Right hindlimb (tissue), 1 donor: ENCODE measurements around the gene COG4.
A peak's percentile ranks its signal among the peaks of the same experiment; 100 is the strongest.
"Not testable (repeated sequence)": the region's sequence is repeated elsewhere in the genome, so short reads cannot be mapped to it uniquely, and the experiment has no call there.

ENCODE experiments used
- DNase-seq: peaks from one replicate; pipeline ENCODE4 v3.0.0-alpha.2; 2018

Gene COG4

DNA sequence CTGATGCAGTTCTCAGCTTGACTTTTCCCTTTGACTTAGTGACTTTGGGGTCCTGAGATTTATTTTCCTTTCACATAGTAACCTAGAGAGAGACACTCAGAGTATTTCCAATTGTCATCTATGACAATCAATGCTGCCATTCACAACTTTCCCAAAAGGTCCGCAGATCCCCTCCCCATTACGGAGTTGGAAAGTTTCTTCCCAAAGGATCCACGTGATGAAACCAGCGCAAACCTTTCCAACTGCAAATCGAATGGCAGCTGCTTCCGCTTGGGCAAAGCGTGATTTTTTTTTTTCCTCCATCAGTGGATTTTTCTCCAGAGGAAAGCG lies 69.5 kb downstream of the COG4 start:
- no peak for DNase-seq

DNA sequence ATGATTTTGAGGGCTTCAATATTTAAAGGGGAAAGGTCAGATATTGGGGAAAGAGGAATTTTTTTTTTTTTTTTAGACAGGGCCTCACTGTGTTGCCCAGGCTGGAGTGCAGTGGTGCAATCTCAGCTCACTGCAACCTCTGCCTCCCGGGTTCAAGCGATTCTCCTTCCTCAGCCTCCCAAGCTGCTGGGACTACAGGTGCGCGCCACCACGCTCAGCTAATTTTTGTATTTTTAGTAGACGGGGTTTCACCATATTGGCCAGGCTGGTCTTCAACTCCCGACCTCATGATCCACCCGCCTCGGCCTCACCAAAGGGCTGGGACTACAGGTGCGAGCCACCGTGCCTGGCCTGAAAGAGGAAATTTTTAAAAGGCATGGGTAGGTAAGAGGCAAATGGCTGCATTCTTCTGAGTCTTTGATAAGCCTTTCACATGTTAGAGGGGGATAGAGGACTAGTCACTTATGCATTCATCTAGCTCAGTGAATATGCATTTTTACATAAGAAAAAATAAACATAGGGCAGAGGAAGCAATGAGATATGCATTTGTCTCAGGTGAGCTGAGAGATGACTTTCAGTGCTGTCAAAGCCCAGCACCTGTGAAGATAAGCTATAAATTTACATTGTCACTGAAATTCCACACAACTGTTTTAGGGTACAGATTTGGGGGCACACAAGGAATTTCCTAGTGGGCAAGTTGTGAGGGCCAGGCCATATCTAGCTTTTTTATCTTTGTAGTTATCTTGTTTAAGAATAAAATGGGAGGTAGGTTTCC lies 70.0 kb downstream of the COG4 start:
- no peak for DNase-seq

DNA sequence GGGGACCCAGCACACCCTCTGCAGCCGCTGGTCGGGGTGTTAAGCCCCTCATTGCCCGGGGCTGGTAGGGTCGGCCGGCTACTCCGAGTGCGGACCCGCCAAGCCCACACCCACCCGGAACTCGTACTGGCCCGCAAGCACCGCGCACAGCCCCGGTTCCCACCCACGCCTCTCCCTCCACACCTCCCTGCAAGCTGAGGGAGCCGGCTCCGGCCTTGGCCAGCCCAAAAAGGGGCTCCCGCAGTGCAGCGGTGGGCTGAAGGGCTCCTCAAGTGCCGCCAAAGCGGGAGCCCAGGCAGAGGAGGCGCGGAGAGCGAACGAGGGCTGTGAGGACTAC lies 72.4 kb downstream of the COG4 start:
- not testable (repeated sequence) for DNase-seq

DNA sequence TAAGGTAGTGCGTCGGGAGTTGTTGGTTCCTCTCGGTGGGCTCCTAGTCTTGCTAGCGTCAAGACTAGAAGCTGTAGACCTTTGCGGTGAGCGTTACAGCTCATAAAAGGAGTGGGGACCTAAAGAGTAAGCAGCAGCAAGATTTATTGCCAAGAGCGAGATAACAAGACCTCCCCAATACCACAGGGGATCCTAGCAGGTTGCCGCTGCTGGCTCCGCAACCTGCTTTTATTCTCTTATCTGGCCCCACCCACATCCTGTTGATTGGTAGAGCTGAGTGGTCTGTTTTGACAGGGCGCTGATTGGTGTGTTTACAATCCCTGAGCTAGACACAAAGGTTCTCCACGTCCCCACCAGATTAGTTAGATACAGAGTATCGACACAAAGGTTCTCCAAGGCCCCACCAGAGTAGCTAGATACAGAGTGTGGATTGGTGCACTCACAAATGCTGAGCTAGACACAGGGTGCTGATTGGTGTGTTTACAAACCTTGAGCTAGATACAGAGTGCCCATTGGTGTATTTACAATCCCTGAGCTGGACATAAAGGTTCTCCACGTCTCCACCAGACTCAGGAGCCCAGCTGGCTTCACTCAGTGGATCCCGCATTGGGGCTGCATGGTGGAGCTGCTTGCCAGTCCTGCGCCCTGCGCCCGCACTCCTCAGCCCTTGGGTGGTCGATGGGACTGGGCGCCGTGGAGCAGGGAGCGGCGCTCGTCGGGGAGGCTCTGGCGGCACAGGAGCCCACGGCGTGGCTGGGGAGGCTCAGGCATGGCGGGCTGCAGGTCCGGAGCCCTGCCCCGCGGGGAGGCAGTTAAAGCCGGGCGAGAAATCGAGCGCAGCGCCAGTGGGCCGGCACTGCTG lies 73.0 kb downstream of the COG4 start:
- not testable (repeated sequence) for DNase-seq

DNA sequence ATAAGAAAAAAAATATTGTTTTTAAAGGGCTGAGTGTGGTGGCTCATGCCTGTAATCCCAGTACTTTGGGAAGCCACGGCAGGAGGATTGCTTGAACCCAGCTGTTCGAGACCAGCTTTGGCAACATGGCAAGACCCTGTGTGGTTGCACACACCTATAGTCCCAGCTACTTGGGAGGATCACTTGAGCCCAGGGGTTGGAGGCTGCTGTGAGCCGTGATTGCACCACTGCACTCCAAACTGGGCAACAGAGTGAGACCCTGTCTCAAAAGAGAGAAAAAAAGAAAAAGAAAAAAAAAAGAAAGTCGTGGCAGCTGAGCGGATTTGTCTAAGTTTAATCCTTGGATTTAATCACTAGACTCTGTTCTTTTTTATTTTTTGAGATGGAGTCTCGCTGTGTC lies 75.3 kb downstream of the COG4 start:
- DNase-seq: no peak

DNA sequence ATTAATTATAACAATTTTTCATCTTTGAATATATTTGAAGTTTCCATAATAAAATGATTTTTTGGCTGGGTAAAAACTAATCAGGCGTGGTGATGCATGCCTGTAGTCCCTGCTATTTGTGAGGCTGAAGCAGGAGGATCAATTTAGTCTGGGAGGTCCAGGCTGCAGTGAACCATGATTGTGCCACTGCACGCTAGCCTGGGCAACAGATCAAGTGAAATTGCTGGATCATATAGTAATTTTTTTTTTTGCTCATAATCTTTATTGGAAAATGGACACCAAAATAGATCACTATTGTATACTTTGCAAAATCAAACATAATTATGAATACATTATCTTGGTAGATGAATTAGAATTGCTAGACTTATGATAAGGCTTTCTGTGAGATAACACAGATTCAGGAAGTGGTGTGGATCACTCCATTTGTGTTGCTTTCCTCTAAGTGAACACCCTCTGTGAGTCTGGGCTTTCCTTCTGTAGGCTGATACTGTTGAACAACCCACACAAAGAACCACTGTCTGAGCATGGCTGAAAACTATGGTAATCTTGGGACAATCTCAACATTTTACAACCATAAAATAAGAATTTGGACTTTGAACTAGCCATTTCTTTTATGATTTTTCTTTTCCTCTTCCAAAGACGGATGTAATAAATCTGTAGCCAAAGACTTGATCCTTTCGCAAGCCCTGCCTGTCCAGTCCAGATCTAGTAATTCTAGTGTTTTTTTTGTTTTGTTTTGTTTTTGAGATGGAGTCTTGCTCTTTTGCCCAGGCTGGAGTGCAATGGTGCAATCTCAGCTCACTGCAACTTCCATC lies 78.9 kb downstream of the COG4 start:
- no peak for DNase-seq

DNA sequence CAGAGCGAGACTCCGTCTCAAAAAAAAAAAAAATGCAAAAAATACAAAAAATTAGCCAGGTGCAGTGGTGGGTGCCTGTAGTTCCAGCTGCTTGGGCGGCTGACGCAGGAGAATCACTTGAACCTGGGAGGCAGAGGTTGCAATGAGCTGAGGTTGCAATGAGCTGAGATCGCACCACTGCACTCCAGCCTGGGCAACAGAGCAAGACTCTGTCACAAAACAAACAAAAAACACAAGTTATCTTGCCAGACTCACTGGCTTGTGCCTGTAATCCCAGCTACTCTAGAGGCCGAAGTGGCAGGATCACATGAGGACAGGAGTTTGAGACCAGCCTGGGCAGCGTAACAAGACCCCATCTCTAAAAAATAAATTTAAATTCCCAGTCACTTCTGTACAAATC lies 81.0 kb downstream of the COG4 start:
- no peak for DNase-seq

DNA sequence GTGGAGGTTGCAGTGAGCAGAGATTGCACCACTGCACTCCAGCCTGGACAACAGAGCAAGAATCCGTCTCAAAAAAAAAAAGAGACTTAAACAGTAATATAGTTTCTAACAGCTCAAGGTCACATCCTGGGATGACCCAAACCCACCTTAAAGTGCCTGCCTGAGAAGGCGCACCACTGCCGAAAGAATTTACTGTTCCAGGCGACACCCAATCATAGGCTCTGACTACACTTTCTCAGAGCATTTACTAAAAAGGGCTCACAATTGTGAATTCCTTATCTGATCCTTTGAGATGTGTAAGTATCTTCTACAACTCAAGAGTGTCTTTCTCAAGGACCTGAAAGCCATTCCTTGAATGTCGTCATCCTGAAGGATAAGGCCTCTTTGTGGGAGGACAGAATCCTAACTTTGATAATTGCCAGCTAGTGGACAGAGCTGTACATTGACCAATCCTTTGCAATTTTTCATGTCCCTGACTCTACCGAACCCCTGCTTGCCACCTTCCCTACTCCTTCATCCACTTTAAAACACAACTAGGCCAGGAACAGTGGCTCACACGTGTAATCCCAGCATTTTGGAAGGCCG lies 81.9 kb downstream of the COG4 start:
- no peak for DNase-seq

DNA sequence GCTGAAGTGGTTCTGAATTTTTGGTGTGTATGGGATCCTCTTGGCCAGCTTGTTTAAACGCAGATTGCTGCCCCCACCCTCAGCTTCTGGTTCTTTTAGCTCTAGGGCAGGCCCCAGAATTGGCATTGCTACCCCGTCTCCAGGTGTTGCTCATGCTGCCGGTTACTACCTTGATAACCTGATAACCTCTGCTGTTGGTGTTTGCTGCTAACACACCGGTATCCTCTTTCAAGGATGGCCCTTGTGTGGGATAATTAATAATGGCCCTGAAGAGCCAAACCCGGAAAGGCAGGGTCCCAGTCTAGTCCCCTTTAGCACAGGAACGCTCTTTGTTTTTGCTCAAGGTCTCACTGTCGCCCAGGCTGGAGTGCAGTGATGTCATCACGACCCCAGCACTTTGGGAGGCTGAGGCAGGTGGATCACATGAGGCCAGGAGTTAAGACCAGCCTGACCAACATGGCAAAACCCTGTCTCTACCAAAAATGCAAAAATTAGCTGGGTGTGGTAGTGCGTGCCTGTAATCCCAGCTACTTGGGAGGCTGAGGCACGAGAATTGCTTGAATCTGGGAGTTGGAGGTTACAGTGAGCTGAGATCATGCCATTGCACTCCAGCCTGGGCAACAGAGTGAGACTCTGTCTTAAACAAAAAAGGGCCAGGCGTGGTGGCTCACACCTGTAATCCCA lies 83.2 kb downstream of the COG4 start:
- DNase-seq: no peak

DNA sequence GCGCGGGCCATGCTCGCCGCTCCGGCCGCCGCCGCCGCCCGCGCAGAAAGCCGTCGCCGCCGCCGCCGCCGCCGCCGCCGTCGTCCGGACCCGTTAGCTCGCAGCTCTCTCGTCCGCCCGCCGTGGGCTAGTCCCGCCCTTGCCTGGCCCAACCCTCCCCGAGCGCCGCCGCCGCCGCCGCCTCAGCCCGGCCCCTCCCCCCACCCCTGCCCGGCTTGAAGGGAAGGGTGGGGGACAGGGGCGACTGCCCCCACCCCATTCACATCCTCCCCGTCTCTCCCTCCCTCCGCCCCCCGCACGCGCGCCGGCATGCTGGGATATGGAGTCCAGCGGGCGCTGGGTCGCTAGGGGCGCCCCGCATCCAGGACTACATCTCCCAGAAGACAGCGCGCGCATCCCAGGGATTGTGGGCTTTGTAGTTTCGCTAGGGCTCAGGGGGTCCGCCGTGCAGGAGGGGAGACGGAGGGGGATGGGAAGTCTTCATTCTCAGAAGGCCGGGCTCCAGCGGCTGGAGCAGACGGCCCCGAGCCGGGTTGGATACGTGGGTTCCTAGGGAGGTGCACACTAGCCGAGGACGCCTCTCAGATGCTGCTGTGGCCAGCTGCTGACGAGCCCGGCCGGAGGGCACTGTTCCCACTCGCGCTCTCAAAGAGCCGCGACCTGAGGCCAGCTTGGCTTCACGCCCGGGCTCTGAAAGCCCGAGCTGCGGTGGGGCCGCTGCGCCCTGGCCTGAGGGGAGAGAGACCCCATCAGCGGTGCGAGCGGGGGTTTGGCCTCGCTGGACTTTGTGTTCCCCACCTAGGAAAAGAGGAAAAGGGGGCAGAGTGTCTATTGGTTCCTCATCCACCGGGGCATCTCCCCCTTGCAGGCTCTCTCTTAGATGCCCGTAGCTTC lies 84.1 kb downstream of the COG4 start, which contains the start of gene ST3GAL2:
Gene ST3GAL2, minus strand, starts transcription at position 132 of the 894 bp plus-strand sequence. CDS start 40,570 bp downstream, outside the sequence.
- DNase-seq: peak; percentile 99

DNA sequence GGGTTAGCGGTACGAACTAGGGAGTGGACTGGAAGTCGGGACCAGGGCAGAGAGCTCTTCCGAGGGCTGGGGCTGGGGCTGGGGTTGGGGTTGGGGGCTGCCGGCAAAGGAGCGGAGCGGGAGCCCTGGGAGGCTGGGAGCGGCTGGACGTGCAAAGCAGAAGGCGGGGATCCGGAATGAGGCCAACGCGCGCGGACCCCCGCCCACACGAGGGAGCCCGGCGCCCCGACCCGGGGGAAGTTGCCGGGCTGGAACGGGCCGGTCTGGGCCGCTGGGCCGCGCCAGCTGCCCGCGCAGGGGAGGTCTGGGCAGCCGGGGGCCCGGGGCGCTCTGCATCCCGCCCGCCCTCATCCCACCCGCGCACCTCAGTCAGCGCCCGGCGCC lies 84.8 kb downstream of the COG4 start:
- DNase-seq: peak; percentile 72

DNA sequence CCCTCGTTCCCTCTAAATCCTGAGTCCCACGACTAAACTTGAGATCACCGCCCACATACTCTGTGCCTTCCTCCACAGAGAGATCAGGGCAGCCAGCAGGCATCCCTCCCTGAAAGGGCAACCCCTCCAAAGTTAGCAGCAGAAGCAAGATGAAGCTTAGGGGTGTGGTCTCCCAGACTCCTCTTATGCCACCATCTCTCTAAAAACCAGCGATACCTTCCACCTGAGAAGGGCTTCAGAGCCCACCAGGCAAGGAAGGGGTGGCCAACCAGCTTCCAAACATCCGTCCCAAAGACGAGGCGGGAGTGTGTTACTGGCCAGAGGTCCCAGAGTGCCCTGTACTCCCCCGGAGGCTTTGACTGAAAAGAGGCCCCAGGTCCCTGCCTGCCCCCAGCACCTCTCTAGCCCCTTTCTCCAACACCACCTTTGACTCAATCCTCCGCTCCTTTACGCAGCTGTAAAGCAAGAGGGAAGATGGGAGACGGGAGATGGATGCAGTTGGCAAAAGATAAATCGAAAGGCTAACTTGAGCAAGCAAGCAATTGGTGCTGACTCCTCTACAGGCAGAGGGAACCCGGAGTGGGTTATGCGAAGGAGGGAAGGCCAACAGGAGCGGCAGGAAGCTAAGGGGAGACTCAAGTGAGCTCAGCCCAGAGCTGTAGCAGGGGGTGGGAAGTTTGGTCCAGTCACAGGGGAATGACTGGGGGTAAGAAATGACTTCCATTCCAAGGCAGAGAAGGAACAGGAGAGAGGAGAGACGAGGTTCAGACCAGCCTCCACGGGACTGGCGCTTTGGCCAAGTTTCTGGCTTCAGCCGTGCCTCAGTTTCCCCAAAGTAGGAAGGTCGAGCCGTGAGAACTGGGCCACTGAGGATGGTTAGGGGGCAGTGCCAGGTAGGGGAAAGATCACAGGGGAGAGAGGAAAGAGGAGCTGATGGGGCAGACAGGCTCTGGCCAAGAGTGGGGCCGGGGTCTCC lies 85.5 kb downstream of the COG4 start:
- no peak for DNase-seq

DNA sequence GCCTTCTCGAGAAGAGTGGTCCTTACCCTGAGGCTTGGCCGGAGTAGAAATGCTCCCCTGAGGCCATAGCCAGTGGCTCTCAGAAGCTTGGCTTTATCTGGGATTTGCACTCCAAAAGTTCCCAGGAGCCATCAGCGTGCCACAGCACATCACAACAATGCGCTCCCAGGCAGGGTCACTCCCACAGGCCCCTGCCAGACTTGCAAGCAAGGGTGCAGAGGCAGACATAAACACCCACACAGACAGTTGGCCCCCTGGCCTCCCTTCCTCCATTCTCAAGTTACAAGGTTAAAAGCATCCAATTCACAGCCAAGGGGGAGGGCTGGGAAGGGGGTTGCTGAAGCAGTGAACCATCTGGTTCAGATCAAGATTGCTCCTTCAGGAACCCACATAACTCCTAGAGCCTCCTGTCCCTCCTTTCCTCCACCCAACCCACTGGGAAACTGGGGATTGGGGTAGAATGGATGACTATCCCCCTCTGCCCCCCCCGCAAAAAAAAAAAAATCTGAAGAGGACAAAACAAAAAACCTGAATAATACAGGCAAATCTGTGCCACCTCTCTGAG lies 86.3 kb downstream of the COG4 start:
- peak; percentile 73 for DNase-seq

DNA sequence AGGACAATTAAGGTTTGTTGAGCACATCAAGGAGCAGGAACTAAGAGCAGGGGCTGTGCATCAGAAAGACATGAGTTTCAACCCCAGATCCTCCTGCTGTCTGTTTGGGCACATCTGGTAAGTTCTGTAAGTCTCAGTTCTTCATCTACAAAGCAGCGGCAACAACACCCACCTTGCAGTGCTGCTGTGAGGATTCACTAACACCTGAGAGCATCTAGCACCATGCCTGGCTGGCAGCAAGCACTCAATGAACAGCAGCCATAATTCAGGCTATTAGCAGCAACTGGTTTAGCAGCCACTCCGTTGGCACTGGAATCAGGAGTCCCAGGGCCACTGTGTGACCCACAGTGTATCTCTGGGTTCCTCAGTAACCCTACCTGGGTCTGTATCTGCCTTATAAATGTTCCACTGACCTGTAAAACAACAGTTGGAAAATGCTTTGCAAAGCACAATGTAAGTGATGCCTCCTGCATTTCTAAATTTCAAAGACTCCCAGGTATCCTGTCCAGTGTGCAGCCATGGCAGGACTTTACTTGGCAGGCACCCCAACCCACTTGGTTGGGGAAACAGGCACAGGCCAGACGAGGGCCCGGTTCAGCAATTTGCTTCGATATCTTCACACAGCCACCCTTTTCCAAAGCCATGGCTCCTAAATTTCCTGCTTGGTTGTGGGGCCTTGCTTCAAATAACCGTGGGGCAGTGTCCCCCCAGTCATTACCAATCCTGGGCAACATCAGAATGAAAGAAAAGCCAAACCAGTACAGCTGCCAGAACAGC lies 88.7 kb downstream of the COG4 start:
- DNase-seq: no peak

DNA sequence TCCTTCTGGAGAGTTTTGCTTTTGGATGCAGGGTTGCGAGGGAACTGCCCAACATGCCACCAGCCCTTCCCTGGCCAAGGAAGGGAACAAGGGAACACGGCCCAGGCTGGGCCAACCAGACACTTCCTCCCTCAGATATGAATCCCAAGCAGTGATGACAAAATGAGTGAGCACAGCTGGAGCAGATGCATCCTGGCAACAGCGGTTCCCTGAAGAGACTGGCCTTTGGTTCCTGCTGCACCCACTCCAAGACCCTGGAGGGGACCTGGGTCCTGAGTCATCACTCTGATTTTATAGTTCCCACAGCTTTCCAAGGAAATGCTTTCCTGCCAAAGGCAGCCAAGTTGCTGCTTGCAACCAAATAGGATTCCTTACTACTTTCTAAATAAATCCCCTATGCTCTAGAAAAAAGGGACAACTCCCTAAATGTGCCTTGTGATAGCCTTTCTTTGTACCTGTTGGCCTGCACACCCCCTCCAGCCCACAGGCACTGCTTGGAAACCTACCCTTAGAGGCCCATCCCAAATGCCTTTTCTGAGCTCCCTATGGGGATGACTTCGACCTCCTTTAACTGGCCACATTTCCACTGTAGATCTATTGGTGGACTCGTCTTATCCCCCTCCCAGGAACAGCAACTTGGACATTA lies 89.8 kb downstream of the COG4 start:
- DNase-seq: peak; percentile 68

DNA sequence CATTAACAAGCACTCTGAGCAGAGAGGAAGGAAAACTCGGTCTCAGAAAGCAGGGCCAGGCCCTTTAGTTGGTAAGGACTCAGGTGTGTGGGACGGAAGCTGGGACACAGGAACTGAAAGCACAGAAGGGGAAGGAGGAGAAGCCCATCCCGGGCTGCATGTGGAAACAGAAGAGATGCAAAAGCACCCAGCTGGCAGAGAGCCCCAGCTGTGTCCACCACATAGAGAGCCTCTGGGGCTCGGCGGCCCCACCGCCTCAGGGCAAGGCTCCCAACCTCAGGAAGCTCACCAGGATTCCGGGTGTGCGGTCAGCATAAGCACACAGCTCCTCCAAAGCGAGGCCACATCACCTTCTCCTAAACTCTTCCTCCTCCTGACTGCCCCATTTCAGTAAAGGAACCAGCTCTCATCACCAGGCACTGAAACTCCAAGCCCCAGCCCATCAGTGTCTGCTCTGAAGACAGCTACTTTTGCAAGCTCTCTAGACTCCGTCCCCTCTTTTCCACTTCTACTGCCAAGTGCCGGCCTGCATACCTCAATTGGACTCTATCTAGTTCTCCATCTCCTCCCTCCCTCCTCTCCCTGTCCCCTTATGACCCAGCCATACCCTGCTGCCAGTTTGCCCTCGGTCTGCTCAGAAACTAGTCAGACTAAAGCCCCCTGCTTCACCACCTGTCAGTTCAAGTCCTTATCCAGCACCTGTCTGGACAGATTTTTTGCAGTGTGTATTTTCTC lies 90.5 kb downstream of the COG4 start:
- DNase-seq: peak; percentile 51

DNA sequence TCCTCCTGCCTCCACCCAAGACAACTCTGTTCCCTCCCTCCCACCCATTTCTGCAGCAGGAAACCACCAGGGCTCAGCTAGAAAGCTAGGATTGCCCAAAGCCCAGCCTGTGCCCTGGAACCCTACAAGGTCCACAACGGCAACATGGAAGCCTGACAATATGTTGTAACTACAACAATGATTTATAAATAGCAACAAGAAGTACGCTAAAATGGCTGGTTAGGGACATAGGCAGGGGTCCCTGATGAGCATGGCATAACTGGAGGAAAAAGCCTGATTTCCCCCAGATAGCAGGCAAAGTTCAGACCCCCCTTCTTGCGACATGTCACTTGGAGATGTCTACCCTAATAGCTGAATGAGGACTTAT lies 91.0 kb downstream of the COG4 start:
- no peak for DNase-seq
